Measurements from ENCODE around the gene CATSPERB. TPM values are rescaled to one million over a fixed set of nuclear protein-coding genes. Genes with fewer than 3 reads are reported as not detected.

Gene CATSPERB
- total and polyA plus RNA-seq, 3 donors from 2014 or later: 5.0 to 6.4 (median 6.1) TPM

- Histone ChIP-seq H3K27me3 (no peaks in the 10 kb centered on the region), H3K36me3 (ENCODE audit: low read depth, missing control alignments) (no peaks in the 10 kb centered on the region), H3K27ac (no peak overlapping the region), H3K4me1 (no peaks in the 10 kb centered on the region), H3K9me3 (no peaks in the 10 kb centered on the region), H3K4me3 (no peak overlapping the region)
- TF ChIP-seq POLR2A (IDR thresholded peaks at IDR 0.05) (no peak), CTCF (IDR thresholded peaks at IDR 0.05) (no peak)
- intact Hi-C loops (cut with DNase I; ENCODE audit: low total_unique reads): no loop called here
- no peak for DNase-seq
These were observed 146.0 kb downstream of the CATSPERB start for GRCh38 chr14:91585856-91586255.

- Histone ChIP-seq H3K9me3 (no peaks in the 10 kb centered on the region), H3K27me3 (no peaks in the 10 kb centered on the region), H3K4me3 (no peak overlapping the region), H3K4me1 (no peaks in the 10 kb centered on the region), H3K27ac (no peak overlapping the region), H3K36me3 (ENCODE audit: low read depth, missing control alignments) (no peaks in the 10 kb centered on the region)
- 84 to 91% methylated on average over 3 of the region's 3 CpGs for WGBS, 2 donors
- intact Hi-C loops (cut with DNase I; ENCODE audit: low total_unique reads): no loop called here
- DNase-seq: no peak
- TF ChIP-seq CTCF (IDR thresholded peaks at IDR 0.05) (no peak), POLR2A (IDR thresholded peaks at IDR 0.05) (no peak)
These were observed 149.1 kb downstream of the CATSPERB start for GRCh38 chr14:91582761-91583160.

- H3K4me1 ChIP-seq: no peaks in the 10 kb centered on the region
- no peaks in the 10 kb centered on the region for H3K9me3 ChIP-seq
- intact Hi-C loops (cut with DNase I; ENCODE audit: low total_unique reads): no loop called here
- no peak overlapping the region for H3K27ac ChIP-seq
- H3K4me3 ChIP-seq: no peak overlapping the region
- 46 to 48% methylated on average over 8 of the region's 8 CpGs for WGBS, 2 donors
- no peaks in the 10 kb centered on the region for H3K27me3 ChIP-seq
- no peak for DNase-seq
- H3K36me3 ChIP-seq (ENCODE audit: low read depth, missing control alignments): no peaks in the 10 kb centered on the region
- TF ChIP-seq POLR2A (IDR thresholded peaks at IDR 0.05) (no peak), CTCF (IDR thresholded peaks at IDR 0.05) (no peak)
These were observed 150.9 kb downstream of the CATSPERB start for GRCh38 chr14:91580876-91581577.

- Histone ChIP-seq H3K4me1 (no peaks in the 10 kb centered on the region), H3K27me3 (no peaks in the 10 kb centered on the region), H3K4me3 (no peak overlapping the region), H3K36me3 (ENCODE audit: low read depth, missing control alignments) (no peaks in the 10 kb centered on the region), H3K9me3 (no peaks in the 10 kb centered on the region), H3K27ac (no peak overlapping the region)
- intact Hi-C loops (cut with DNase I; ENCODE audit: low total_unique reads): no loop called here
- DNase-seq: no peak
- TF ChIP-seq CTCF (IDR thresholded peaks at IDR 0.05): no peak
- no peak for TF ChIP-seq POLR2A (IDR thresholded peaks at IDR 0.05)
- WGBS, 2 donors: 91 to 93% methylated on average over 7 to 22 of the region's 30 CpGs
These were observed 154.2 kb downstream of the CATSPERB start for GRCh38 chr14:91577632-91578233.
